ENCODE data around the gene PIAS4.

PIAS4 gene

DNA sequence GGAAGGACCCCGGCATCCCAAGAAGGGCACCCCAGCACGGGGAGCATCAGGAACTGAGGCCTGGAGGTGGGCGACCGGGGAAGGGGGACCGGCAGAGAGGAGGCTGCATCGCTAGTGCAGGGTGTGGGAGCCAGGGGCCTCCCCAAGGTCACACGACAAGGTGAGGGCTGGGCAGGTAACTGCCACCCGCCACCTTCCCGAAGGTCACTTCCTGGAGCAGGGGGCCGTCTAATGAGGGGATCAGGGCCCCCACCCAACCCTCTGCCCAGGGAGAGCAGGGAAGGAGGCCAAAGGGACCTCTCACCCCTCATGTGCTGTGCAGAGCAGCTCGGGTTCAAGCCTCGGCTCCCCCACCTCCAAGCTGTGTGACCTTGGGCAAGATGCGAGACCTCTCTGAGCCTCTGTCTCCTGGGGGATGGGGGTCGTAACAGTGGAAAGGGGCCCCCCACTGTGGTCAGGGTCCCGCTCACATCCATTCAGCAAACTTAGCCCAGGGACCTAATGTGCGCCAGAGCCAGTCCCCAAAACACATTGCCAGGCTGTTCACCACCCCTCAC lies 53.2 kb downstream of the PIAS4 start:
- DNase-seq, result no peak

DNA sequence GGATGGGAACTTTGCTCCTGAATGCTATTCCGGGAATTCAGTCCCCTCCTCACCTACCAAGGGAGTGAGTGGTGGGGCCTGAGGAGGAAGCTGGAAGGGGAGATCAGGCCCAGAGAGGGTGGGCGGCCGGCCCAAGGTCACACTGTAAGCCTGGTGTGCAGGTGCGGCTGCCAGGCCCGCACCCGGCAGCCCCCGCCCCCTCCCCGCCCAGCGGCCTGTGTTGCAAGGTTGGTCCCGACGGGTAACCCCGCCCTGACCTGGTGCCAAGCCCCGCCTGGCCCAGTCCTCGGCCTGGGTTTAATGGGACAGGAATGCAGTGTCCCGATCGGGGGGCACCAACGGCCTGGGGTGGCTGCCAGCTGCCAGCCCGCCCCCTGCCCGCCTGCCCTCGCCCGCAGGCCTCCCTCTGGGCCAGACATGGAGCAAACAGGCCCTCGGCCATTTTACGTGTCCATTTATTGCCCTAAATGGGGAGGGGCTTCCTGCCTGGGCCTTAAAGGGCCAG lies 53.7 kb downstream of the PIAS4 start:
- no peak for DNase-seq

DNA sequence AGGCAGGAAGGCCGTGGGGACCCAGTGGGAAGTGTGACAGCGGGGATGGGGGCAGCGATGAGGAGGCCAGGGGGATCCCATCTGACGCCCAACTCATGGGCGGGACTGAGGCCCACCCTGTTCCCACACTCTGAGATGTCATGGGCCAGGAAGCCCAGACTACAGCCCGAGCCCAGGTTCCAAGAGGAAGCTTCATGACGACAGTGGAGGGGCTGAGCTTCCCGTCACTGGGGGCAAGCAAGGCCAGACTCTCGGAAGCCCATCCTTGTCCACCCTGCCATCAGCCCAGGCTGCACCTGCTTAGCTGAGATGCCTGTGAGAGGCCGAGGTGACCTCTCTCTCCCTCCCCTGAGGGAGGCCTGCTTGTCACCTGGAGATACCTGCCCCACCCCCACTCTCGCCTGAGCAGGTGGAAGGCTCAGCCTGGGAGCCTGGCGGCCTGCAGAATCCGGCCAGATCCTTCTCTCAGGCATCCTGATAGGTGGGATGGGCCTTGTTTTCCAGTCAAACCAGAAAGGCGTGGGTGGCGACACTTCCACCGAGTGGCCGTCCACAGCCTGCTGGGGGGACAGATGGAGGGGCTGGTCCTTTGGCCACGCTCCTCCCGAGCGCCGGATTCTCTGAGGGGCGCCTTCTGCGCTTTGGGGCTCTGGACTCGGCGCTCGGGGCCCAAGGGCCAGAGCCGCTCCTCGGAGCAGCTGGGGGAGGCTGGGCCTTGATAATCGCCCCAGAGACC lies 54.3 kb downstream of the PIAS4 start:
- DNase-seq, result no peak

DNA sequence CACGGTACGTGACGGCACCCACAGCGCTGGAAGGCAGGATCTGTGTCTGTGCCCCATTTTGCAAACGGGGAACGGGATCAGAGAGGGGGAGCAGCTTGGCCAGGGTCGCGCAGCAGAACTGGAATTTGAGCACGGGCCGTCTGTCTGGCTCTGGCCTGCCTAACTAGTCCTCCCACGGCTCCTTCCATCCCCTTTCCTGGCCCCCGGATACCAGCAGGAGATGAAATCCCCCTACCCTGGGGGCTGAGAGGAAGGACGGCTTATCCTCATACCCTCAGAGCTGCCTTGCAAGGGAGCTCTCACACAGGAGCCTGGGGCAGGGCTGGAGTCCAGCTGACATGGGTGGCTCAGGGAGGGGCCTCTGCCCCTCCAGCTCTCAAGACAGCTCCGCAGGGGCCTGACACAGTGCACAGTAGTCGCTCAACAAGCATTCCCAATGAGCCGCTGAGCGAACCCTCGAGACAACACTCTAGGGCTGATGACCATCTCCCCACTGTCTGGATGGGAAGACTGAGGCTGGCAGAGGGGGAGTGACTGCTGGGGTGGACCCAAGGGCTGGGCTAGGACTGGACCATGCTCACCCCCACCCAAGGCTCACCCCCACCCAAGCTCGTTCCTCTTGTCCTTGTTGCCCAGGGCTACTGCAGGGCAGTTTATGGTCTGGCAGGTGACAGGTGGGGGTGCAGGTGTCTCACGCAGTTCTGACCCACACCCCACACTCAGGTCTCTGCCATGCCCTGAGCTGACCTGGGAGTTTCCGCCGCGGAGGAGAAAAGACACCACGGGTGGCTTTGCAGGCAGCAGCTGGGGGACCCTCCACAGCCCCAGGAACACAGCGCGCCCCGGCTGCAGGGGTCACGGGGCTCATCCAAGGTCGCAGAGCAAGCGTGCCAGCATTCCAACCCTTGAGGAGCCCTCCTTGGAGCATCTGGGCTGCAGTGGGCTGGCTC lies 55.2 kb downstream of the PIAS4 start:
- no peak for DNase-seq

DNA sequence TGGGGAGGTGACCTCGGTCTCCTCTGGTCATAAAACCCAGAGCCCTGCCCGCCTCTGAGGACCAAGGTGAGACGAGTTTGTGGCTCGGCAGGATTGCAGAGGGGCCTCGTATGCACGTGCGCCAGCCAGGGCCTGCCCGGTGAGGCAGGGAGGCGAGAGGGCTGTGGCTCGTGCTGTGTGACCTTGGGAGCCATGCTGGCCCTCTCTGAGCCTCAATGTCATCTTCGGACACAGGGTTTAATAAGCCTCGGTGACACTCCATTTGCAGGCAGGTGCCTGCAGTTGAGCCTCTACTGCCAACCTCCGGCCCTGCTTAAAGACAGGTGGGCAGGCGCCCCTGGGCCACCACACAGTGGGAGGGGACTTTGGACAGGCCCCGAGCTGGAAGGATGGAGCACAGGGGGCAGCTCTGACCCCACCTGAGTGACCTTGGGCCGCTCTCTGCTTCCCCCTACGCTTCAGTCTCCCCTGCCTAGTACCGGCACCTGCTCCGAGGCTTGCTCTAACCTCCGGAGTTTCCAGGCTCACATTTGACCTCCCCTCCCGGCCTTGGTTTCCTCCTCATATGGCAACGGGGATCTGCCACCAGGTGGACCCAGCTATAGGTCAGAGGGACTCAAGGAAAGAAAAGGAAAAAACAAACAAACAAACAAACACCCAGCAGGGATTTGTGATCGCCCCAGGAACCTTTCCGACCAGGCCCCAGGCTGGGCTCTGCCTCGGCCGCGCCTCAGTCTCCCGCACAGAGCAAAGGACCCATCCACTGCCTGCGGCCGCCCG lies 56.0 kb downstream of the PIAS4 start:
- DNase-seq, result no peak

DNA sequence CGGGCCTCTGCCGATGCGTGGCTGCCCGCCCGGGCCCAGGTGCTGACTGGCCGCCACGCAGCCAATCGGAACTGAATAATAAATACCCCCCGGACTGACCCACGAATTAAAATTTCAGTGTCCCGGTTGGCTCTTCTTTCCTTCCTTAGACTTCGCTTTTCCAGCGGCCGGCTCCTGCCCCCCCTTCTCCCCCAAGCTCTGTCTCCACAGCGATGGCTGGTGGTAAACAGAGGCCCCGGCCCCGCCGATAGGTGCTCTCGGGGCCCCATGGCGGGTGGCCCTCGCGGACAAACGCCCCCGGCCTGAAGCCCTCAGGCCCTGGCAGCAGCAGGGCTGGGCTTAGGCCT lies 56.6 kb downstream of the PIAS4 start:
- no peak for DNase-seq

DNA sequence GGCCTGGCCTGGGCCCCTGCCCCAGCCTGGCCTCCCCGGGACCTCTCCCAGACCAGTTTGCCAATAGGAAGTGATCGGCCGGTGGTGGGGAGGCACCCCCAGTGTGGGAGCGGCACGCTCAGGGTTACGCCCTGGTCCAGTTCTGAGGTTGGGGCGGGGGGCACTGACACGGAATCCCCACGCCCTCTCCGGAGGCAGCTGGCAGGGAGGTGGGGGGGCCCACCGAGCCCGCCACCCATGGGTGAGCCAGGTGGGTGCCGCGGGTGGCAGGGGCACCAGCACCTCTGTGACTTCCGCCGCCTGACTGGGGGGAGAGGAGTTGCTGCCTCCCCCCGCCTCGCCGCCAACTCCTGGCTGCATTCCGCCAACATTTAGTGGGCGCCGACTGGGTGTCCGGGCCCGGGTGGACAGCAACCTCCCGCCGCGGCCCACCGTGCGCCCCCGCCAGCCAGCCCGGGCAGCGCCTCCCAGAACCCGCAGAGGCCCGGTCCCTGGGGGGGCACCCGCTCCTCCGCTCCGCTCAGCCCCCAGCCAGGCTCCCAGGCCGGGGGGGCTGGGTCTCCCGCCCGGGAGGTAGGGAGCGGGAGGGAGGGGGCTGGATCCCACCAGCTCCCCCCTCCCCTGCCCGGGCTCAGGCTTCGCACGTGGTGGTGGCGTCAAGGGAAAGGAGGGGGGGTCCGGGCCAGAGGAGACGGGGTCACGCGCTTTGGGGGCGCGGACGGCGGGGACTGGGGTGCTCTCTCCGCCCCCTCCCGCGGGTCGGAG lies 57.1 kb downstream of the PIAS4 start:
- no peak for DNase-seq

DNA sequence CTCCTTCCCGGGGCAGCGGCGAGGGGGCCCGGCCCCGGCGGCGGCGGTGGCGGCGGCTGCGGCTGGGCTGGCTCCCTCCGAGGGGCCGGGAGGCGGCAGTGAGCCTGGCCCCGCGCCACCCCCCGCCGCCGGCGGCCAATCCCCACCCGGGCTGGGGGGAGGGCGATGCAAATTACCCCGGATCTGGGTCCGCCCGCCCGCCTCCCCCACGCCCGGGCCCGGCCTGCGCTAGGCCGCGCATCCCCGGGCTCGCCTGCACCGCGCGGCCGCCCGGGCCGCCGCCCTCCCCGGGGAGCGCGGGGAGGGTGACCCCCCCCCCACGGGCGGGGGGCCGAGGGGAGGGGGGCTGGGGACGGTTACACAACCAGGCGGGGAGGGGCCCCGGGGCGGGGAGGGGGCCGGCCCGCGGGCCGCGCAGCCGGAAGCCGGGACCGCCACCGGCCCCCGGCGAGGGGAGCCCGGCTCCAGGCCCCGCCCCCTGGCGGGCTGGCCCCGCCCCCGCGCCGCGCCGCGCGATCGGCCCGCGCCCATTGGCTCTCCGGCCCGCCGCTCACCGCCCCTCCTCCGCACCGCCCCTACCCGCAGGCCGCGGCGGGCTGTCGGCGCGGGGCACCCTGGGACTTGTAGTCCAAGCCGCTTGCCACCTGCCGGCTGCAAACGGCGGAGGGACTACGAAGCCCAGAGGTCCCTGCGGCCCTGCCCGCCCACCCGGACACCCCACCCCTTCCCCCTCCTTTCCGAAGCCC lies 58.1 kb downstream of the PIAS4 start:
- DNase-seq, result peak; percentile 94

DNA sequence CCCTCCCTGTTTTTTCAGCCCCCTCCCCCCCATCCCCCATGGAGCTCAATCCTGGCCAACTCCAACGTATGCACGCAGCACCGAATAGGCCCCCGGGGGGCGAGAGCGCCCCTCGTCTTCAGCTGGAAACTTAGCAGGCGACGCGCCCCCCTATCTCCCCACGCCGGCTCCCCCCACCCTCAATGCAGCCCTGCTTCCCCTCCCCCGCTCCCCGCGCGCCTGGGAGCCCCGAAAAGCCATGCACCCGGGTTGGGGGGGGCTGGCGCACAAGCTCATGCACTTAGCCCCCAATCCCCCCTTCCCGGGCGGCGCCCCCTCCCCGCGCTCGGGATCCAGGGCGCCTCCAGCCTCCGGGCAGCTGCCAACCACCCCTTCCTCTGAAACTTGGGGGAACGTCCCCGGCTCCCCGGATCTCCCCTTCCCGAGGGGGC lies 58.7 kb downstream of the PIAS4 start:
- no peak for DNase-seq

DNA sequence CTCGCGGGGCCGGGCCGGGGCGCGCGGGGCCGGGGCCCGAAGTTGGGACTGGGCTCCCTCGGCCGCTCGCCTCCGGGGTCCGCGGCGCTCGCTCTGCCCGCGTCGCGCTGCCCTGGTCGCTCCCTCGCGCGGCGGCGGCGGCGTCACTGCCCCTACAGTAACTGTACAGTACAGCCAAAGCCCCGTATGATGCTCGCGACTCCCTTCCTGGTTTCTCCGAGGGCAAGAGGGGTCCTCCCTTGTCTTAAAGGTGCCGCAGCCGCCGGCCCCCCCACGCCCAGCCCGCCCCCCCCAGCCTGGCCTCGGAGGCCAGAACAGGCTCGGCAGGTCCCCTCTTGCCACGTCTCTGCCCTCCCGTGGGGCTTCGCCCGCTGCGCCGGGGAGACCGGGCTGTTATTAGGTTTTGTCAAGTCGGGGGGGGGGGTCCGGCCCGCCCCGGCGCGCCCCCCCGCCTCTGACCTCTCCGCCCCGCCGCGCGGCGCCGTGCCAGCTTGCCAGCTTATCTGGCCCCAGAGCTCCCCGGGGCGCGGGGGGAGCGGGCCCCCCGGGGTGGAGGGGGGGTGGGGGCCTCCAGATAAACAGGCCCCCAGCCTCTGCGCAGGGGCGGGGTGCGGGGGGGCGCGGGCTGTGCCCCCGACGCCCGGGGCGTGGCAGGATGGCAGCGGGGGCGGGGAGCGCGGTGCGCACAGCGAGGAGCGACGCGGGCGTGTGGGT lies 59.3 kb downstream of the PIAS4 start, which contains the start of gene ZBTB7A:
TSS of gene ZBTB7A (minus strand) at position 218 of the 714 bp plus-strand sequence. CDS start 11,667 bp downstream, outside the sequence.
- DNase-seq, result no peak

DNA sequence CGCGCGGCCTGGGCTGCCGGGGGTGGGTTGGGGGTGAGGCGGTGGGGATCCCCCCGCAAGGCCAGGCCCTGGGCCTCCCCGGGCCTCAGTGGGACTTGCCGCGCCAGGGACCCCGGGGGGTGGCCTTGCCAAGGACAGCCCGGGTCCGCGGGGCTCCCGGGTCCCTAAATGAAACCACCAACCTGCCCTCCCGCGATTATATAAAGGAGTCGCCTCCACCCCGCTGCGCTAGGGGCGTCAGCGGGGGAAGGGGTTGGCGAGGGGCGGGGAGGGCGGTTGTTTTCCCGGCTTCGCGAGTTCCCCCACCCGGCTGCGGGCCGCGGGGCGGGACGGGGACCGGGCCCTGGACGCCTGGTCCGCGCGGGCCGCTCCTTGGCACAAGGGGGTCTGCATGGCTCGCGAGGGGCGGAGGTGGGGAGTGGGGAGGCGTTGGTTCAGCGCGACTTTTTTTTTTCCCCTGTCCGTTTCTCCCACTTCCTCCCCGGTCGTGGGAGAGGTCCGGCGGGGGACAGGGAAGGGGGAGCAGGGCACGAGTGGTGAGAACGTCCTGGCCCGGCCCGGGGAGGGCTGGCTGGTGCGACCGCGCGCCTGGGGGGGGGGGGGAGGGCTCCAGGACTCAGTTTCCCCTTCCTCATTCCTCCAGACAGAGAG lies 60.0 kb downstream of the PIAS4 start:
- DNase-seq, result no peak

DNA sequence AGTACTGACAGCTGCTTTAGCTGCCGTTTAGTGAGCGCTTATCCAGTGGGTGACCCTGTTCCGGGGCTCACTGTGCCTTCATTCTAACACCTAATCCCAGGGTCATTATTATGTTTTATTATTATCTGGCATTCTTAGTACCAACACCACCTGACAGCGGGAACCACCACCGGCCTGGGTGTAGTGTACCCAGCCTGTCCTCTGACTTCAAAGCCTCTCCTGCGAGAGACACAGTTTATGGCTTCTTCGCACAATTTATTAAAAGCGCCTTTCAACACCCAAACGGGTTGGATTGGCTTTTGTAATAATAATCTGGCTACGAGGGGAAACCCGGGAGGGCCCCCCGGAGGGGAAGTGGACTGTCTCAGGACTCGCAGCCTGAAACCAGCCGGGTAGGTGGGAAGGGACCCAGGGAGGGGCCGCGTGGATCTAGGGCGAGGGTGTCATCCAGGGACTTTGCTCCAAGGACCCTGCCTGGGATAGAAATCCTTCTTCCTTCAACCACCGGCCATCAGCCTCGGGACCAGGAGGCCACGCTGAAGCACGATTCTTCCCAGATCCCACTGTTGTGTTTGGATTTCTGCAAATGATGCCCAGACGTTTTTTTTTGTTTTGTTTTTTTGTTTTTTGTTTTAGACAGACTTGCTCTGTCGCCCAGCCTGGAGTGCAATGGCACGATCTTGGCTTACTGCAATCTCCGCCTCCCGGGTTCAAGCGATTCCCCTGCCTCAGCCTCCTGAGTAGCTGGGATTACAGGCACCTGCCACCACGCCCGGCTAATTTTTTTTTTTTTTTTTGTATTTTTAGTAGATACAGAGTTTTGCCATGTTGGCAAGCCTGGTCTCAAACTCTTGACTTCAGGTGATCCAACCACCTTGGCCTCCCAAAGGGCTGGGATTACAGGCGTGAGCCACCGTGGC lies 60.8 kb downstream of the PIAS4 start:
- DNase-seq, result no peak

DNA sequence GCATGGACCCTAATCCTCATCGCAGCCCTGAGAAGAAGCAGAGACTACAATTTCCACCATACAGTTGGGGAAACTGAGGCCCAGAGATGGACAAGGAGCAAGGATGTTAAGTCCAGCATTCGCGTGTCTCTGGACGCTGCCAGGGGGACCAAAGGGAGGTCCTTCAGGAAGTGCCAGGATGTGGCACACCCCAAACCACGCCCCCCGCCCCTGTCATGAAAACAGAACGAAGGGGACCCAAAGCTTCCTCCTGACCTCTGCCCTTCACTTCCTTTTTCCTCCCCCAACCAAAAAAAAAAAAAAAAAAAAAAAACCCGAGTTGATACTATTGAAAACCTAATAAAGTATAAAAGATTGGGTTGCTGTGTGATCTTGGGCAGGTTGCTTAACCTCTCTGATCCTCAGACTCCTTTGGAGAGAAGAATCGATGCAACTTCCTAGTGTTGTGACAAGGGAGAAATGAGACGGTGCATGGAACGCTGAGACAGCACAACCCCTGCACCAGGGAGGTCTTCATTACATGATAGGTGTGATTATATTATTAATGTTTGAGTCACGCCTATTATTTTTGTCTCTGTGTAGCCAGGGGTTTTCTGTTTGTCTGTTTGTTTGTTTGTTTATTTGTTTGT lies 61.9 kb downstream of the PIAS4 start:
- DNase-seq, result no peak

DNA sequence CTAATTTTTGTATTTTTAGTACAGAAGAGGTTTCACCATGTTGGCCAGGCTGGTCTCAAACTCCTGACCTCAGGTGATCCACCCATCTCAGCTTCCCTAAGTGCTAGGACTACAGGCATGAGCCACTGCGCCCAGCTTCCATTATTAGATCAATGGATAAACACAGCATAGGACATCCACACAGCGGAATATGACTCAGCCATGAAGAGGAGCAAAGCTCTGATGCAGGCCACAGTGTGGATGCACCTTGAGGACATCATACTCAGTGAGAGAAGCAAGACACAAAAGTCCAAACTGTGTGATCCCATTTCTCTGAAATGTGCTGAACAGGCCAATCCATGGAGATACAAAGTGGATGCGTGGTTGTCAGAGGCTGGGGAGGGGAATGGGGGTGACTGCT lies 64.1 kb downstream of the PIAS4 start:
- DNase-seq, result no peak

DNA sequence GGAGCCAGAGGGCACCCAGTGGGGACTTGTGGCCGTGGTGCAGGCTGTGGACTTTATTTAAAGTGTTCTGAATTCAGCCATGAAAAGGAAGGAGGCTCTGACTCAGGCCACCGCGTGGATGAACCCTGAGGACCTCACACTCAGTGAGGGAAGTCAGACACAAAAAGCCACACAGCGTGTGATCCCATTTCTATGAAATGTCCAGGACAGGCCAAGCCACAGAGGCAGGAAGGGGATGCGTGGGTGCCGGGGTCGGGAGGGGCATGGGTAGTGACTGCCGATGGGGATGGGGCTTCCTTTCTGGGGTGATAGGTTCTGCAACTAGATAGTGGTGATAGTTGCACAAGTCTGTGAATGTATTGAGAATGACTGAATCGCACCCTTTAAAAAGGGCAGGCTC lies 67.8 kb downstream of the PIAS4 start:
- DNase-seq, result no peak

DNA sequence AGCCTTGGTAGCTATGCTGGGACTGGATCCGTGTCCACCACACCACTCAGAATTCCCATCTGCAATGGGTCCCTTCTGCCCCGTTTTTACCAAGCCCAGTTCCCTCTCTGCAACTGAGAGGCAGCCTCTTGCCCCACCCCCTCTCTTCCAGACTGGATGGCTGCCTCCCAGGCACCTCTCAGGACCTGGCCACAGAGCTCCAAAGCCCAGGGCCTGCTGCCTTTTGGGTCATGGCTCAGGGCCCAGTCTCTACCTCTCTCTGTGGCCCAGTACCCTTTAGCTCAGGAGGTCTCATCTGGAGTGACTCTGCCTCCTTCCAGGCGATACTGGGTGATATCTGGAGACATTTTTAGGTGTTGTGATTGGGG lies 69.5 kb downstream of the PIAS4 start:
- DNase-seq, result no peak

DNA sequence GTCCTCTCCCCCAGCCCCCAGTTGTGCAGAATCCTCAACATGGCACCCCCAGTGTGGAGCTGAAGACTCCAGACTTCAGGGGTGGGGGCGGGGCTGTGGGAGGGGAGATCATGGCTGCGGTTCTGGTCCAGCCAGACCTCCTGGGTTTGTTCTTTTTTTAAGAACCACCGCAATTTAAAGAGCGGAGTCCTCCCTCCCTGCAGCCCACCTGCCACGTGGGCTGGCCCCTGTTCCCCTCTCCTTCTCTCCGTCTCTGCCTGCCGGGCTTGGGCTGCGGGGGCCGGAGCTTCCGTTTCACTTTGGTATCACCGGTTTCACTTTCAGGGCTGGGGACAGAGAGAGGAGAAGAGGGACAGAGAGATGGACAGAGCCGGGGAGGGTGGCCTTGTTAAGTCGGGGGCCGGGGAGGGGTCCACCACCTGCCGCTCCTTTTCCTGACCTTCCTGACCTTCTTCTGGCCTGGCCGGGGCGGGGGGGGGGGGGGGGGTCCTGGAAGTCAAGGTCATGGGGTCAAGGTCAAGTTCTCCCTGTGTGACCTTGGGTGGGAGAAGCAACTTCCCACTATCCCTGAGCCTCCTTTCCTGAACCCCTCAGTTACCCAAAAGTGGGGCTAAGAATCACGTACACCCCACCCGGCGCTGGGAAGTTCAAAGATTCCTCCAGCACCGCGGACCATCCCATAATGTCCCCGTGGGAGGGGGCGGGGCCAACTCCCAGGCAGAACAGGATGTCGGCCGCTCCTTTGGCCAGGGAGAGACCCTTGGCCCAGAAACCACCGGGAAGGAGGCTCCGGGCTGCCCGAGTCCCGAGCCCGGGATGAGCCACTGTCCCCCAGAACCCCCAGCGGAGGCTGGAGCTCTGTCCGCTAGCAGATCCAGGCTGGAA lies 70.5 kb downstream of the PIAS4 start:
- DNase-seq, result no peak

Data from cortex of kidney (tissue), 1 donor.